ENCODE results near the gene AGAP1.

DNA sequence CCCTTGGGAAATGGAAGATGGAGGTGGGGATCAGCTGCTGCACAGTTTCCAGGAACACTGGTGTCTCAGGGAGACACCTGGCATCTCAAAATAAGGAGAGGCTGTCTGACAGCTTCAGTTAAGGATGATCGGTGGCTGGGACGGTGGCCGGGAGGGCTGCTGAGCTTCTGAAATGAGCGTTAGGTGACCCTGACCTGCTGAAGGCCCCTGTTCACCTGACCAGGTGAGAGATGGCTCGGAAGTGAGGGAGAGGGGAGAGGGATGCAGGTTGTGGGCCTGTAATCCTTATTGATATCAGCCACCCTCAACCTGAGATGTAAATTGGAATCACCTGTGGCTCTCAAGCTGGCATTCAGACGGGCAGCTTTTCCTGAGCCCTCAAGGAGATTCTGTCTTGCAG lies 99.0 kb downstream of the AGAP1 start:
- TF ChIP-seq, protein P1, sequence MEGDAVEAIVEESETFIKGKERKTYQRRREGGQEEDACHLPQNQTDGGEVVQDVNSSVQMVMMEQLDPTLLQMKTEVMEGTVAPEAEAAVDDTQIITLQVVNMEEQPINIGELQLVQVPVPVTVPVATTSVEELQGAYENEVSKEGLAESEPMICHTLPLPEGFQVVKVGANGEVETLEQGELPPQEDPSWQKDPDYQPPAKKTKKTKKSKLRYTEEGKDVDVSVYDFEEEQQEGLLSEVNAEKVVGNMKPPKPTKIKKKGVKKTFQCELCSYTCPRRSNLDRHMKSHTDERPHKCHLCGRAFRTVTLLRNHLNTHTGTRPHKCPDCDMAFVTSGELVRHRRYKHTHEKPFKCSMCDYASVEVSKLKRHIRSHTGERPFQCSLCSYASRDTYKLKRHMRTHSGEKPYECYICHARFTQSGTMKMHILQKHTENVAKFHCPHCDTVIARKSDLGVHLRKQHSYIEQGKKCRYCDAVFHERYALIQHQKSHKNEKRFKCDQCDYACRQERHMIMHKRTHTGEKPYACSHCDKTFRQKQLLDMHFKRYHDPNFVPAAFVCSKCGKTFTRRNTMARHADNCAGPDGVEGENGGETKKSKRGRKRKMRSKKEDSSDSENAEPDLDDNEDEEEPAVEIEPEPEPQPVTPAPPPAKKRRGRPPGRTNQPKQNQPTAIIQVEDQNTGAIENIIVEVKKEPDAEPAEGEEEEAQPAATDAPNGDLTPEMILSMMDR (IDR thresholded peaks at IDR 0.05), result no peak
- no peak for TF ChIP-seq POLR2A (IDR thresholded peaks at IDR 0.05)
